HL-60/S4 (cell line): ENCODE measurements around the gene OCLN.
"Not testable (repeated sequence)": the region's sequence is repeated elsewhere in the genome, so short reads cannot be mapped to it uniquely, and the experiment has no call there.

Experiments used
- in situ Hi-C: fragments of 300-500 bp; cut with MboI; formaldehyde crosslinking; loops from 2 replicates; pipeline ENCODE4 v1.14.3; 2022; ENCODE audit warnings: low sequenced_read_pairs

The OCLN gene

GRCh38 chr5:69491027-69491426, 1.6 kb upstream of the OCLN start:
- in situ Hi-C loops = no loop called here

- in situ Hi-C loops = no loop called here
These were observed 676 bp upstream of the OCLN start for GRCh38 chr5:69491838-69492390.

- in situ Hi-C loops = no loop called here
These were observed 369 bp downstream of the OCLN start for GRCh38 chr5:69492923-69493395.

- in situ Hi-C loops = no loop called here
These were observed 975 bp downstream of the OCLN start for GRCh38 chr5:69493396-69494133.

GRCh38 chr5:69494452-69494851, 1.9 kb downstream of the OCLN start:
- in situ Hi-C loops = no loop called here

- in situ Hi-C loops = no loop called here
These were observed 4.5 kb downstream of the OCLN start for GRCh38 chr5:69497006-69497520.

GRCh38 chr5:69498384-69498783, 5.8 kb downstream of the OCLN start:
- in situ Hi-C loops = no loop called here

- in situ Hi-C loops = no loop called here
These were observed 9.8 kb downstream of the OCLN start for GRCh38 chr5:69502367-69502766.

GRCh38 chr5:69502767-69503488, 10.3 kb downstream of the OCLN start:
- in situ Hi-C loops = no loop called here

GRCh38 chr5:69504036-69504435, 11.4 kb downstream of the OCLN start:
- in situ Hi-C loops = no loop called here

GRCh38 chr5:69505306-69505705, 12.7 kb downstream of the OCLN start:
- in situ Hi-C loops = no loop called here

GRCh38 chr5:69509212-69509611, 16.6 kb downstream of the OCLN start:
- in situ Hi-C loops = no loop called here

GRCh38 chr5:69510694-69511093, 18.1 kb downstream of the OCLN start:
- in situ Hi-C loops = no loop called here

- in situ Hi-C loops = no loop called here
These were observed 20.2 kb downstream of the OCLN start for GRCh38 chr5:69512740-69513260.

- in situ Hi-C loops = not testable (repeated sequence)
These were observed 23.0 kb downstream of the OCLN start for GRCh38 chr5:69515570-69515969.

- in situ Hi-C loops = no loop called here
These were observed 24.2 kb downstream of the OCLN start for GRCh38 chr5:69516769-69517168.

- in situ Hi-C loops = no loop called here
These were observed 25.2 kb downstream of the OCLN start for GRCh38 chr5:69517763-69518212.

GRCh38 chr5:69519285-69519684, 26.7 kb downstream of the OCLN start:
- in situ Hi-C loops = no loop called here

- in situ Hi-C loops = no loop called here
These were observed 29.4 kb downstream of the OCLN start for GRCh38 chr5:69522035-69522434.

- in situ Hi-C loops = no loop called here
These were observed 32.9 kb downstream of the OCLN start for GRCh38 chr5:69525490-69525889.

- in situ Hi-C loops = no loop called here
These were observed 34.1 kb downstream of the OCLN start for GRCh38 chr5:69526660-69527059.
